MM.1S (cell line): ENCODE data around the gene DNAH6.

Experiments used
- DNase-seq: peaks from one replicate; pipeline ENCODE4 v3.0.0-alpha.2; 2015
- H2AFZ ChIP-seq: fragments of 300-600 bp; sonication (generic); 2 replicates; pipeline ENCODE4 v1.6.0; 2016; ENCODE audit warnings: antibody characterized with exemption, low read length
- H3F3A ChIP-seq: fragments of 300-600 bp; sonication (generic); 2 replicates; pipeline ENCODE4 v1.6.1; 2016; ENCODE audit warnings: mild to moderate bottlenecking, antibody characterized with exemption, low read length, moderate library complexity, mixed read lengths; ENCODE audit not compliant: insufficient read depth
- H3K27ac ChIP-seq: fragments of 300-600 bp; sonication (generic); 2 replicates; pipeline ENCODE4 v1.5.1; 2016; ENCODE audit warnings: mild to moderate bottlenecking, low read length
- H3K27me3 ChIP-seq: fragments of 300-600 bp; sonication (generic); replicated peaks from 2 replicates; pipeline ENCODE4 v1.6.0; 2016; ENCODE audit warnings: low read length; ENCODE audit not compliant: insufficient read depth
- H3K36me3 ChIP-seq: fragments of 300-600 bp; sonication (generic); replicated peaks from 2 replicates; pipeline ENCODE4 v1.6.1; 2016; ENCODE audit warnings: mild to moderate bottlenecking, low read length, mixed read lengths; ENCODE audit not compliant: insufficient read depth
- H3K4me1 ChIP-seq: fragments of 300-600 bp; sonication (generic); 2 replicates; pipeline ENCODE4 v1.6.1; 2016; ENCODE audit warnings: low read length, mixed read lengths
- H3K4me2 ChIP-seq: fragments of 300-600 bp; sonication (generic); 2 replicates; pipeline ENCODE4 v1.6.0; 2016; ENCODE audit warnings: low read depth, low read length
- H3K4me3 ChIP-seq: fragments of 300-600 bp; sonication (generic); 2 replicates; pipeline ENCODE4 v1.5.1; 2016; ENCODE audit warnings: low read length, mixed read lengths
- H3K79me2 ChIP-seq: fragments of 300-600 bp; sonication (generic); 2 replicates; pipeline ENCODE4 v1.6.1; 2016; ENCODE audit warnings: mixed run types, low read length, mixed read lengths
- H3K9ac ChIP-seq: fragments of 300-600 bp; sonication (generic); 2 replicates; pipeline ENCODE4 v1.6.1; 2016; ENCODE audit warnings: low read length, mixed read lengths
- H3K9me2 ChIP-seq: fragments of 300-600 bp; sonication (generic); replicated peaks from 2 replicates; pipeline ENCODE4 v1.6.1; 2016; ENCODE audit warnings: mild to moderate bottlenecking, low read length, mixed read lengths; ENCODE audit not compliant: insufficient read depth
- H3K9me3 ChIP-seq: fragments of 300-600 bp; sonication (generic); replicated peaks from 2 replicates; pipeline ENCODE4 v1.6.1; 2016; ENCODE audit warnings: mild to moderate bottlenecking, low read length, mixed read lengths; ENCODE audit not compliant: insufficient read depth
- H4K20me1 ChIP-seq: fragments of 300-600 bp; sonication (generic); 2 replicates; pipeline ENCODE4 v1.6.1; 2016; ENCODE audit warnings: mild to moderate bottlenecking, low read length, moderate library complexity, mixed read lengths; ENCODE audit not compliant: insufficient read depth
- CTCF ChIP-seq: fragments of 300-600 bp; sonication (generic); IDR thresholded peaks from 2 replicates; pipeline ENCODE4 v1.5.1; 2016; ENCODE audit warnings: antibody characterized with exemption, low read length, mixed read lengths
- EZH2 ChIP-seq: fragments of 300-600 bp; sonication (generic); optimal IDR thresholded peaks from 2 replicates; pipeline ENCODE3; 2017; ENCODE audit warnings: low read depth, mild to moderate bottlenecking, antibody characterized with exemption, low read length, mixed read lengths
- EZH2phosphoT487 ChIP-seq: fragments of 300-600 bp; sonication (generic); IDR thresholded peaks from 2 replicates; pipeline ENCODE4 v1.6.1; 2018; ENCODE audit warnings: antibody characterized with exemption, low read length

The DNAH6 gene

GRCh38 chr2:84515788-84516187 is 510 bp upstream of the DNAH6 start:
- Histone ChIP-seq H3K27me3 (no peaks in the 10 kb centered on the region), H3F3A (no peaks in the 10 kb centered on the region), H3K4me2 (peak overlapping the region; percentile 58), H2AFZ (peak overlapping the region; percentile 23; the same call in 1 of the 2 replicates), H3K9ac (no peak overlapping the region), H4K20me1 (no peaks in the 10 kb centered on the region), H3K4me3 (peak overlapping the region; percentile 41), H3K9me3 (no peaks in the 10 kb centered on the region), H3K9me2 (no peaks in the 10 kb centered on the region), H3K4me1 (no peaks in the 10 kb centered on the region), H3K27ac (no peak overlapping the region), H3K36me3 (no peaks in the 10 kb centered on the region), H3K79me2 (no peaks in the 10 kb centered on the region)
- DNase-seq, result no peak
- no peak for TF ChIP-seq EZH2

GRCh38 chr2:84519332-84519957 is 3.1 kb downstream of the DNAH6 start:
- no peak overlapping the region for H3K9ac ChIP-seq
- no peaks in the 10 kb centered on the region for H3K36me3 ChIP-seq
- no peaks in the 10 kb centered on the region for H4K20me1 ChIP-seq
- no peak for DNase-seq
- no peaks in the 10 kb centered on the region for H3F3A ChIP-seq
- no peak for TF ChIP-seq EZH2phosphoT487
- TF ChIP-seq EZH2, result no peak
- H3K9me3 ChIP-seq, result no peaks in the 10 kb centered on the region
- no peak overlapping the region for H3K27ac ChIP-seq
- no peaks in the 10 kb centered on the region for H3K4me1 ChIP-seq
- no peaks in the 10 kb centered on the region for H3K9me2 ChIP-seq
- no peaks in the 10 kb centered on the region for H3K27me3 ChIP-seq
- no peaks in the 10 kb centered on the region for H3K79me2 ChIP-seq
- no peak overlapping the region for H3K4me2 ChIP-seq
- no peak overlapping the region for H3K4me3 ChIP-seq
- no peak overlapping the region for H2AFZ ChIP-seq

DNA sequence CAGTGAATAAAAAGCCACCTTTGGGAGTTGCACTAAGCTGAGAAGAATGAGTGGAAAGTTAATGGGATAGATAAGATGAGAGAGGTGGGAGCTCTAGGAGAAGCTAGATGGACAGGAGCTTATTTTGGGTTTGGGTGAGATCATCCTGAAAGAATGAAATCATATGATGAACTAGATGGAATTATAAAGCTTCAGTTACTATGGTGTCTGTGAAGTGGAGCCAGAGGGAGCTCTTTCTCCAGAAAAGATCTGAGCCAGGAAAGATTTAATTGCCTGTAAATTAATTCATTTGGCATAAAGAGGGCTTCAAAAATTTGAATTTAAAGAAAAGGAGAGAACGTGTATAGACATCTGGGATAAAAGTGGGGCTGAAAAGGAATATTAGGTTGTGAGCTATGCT is 10.3 kb downstream of the DNAH6 start:
- no peaks in the 10 kb centered on the region for H3K4me1 ChIP-seq
- no peaks in the 10 kb centered on the region for H3K79me2 ChIP-seq
- H4K20me1 ChIP-seq, result no peaks in the 10 kb centered on the region
- DNase-seq, result no peak
- H3F3A ChIP-seq, result no peaks in the 10 kb centered on the region
- no peak overlapping the region for H3K4me3 ChIP-seq
- no peak overlapping the region for H3K27ac ChIP-seq
- H3K27me3 ChIP-seq, result no peaks in the 10 kb centered on the region
- H3K4me2 ChIP-seq, result no peak overlapping the region
- no peak overlapping the region for H2AFZ ChIP-seq
- TF ChIP-seq EZH2phosphoT487, result no peak
- peak; percentile 9; the same call in 1 of the 2 replicates for TF ChIP-seq CTCF
- no peaks in the 10 kb centered on the region for H3K9me3 ChIP-seq
- no peaks in the 10 kb centered on the region for H3K9me2 ChIP-seq
- H3K9ac ChIP-seq, result no peak overlapping the region
- H3K36me3 ChIP-seq, result no peaks in the 10 kb centered on the region

DNA sequence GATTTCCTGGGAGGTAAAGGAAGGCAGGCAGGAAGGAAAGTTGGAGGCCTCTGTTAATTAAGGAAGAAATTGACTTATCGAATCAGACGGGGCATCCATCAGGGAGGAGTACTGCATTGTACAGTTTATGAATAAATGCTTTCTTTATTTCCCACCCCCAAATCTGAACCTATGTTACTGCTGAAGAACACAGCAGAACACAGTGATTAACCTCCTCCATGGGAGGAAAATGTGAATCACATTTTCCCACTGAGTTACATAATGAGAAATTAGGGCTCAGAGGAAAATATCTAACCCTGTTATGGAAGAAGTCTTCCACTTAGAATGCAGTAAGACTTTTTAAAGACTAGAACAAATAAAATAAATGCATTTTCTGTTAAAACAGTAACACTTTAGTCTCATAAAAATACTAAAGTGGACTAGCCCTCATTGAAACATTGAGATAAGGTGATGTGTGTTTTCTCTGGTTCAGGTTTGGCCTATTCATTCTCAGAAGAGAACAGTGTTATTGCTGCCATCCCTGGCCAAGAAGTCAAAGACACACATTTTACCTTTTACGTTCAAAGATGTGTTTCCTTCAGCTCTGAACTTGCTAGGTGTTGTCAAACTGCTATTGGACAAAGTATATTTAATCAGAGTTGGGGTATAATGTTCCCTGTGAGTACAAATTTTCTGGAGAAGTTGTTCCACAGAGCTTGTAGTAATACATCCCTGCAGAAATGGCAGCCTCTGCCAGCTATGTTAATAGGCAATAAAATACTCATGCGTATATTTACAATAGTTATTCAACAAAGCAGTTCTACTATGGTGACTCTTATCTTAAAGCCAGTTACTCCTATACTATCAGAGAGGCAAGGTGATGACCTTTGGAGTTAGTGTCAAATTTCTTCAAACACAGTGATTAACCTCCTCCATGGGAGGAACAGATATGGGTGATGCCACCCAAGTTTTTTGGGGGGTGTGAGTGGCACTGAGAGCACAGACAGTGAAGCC is 11.1 kb downstream of the DNAH6 start:
- Histone ChIP-seq H3K4me2 (no peak overlapping the region), H3K9me2 (no peaks in the 10 kb centered on the region), H3K27ac (no peak overlapping the region), H3K4me1 (no peaks in the 10 kb centered on the region), H3K36me3 (no peaks in the 10 kb centered on the region), H2AFZ (no peak overlapping the region), H3F3A (no peaks in the 10 kb centered on the region), H3K79me2 (no peaks in the 10 kb centered on the region), H3K9ac (no peak overlapping the region), H4K20me1 (no peaks in the 10 kb centered on the region), H3K9me3 (no peaks in the 10 kb centered on the region), H3K4me3 (no peak overlapping the region), H3K27me3 (no peaks in the 10 kb centered on the region)
- TF ChIP-seq EZH2, result no peak
- no peak for TF ChIP-seq EZH2phosphoT487
- no peak for TF ChIP-seq CTCF
- no peak for DNase-seq
